Activated gamma-delta T cell (primary cell): ENCODE data around the gene VAT1.
"Not testable (repeated sequence)": the region's sequence is repeated elsewhere in the genome, so short reads cannot be mapped to it uniquely, and the experiment has no call there.

ENCODE experiments used
- DNase-seq: peaks from one replicate; lab custom pipeline; 2025; lab: John Stamatoyannopoulos, UW
- total RNA-seq, 2 donors: gene quantifications; one replicate each; lab custom pipeline; 2026; lab: John Stamatoyannopoulos, UW

The VAT1 gene
- 38.8 to 41.5 reads per million in 2 donors for total RNA-seq

- DNase-seq, result peak; percentile 48
Measured at GRCh38 chr17:43021741-43022512, at the start of gene VAT1. TSS of gene VAT1 (minus strand) at chr17:43022385. CDS start at chr17:43022322, 63 bp downstream.

DNA sequence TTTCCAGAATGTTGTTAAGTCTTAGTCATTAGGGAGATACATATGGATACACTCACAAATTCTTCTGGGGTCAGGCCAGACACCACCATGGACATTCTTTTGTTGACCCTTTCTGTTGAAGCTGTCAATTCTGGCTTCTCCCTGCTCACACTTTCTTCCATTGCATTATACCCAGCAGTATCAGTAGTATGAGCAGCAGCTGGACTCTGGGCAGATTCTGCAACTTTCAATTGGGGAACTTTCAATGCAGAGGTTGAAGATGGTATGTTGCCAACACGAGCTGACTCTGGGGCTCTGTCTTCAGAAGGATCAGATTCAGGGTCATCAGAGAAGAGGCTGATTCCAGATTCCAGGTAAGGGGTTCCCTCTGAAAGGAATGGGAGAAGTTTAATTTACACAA, 48.7 kb upstream of the VAT1 start:
- no peak for DNase-seq

- DNase-seq, result no peak
Measured at GRCh38 chr17:43070257-43070656, 48.1 kb upstream of the VAT1 start.

DNA sequence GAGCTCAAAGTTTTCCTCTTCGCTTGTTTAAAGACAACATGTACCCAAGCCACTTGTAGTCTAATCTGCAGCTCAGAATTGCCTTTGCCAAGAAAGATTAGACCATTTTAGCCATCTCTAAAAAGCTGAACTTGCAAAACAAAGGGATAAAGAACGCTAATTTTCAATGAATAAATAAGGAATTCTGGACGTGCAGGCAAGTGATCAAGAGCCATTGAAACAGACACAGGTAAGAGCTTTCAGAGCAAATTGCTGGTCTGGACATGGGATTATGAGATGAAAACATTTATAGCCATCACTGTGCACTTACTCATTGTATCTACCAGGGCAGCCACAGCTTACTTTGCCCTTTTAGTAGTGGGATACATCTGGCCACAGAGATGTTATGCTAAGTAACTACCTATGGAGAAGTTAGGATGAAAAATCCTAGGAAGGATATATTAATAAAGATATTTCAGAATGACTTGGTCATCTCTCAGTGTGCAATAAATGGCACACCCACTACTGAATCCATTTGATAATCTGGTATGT, 47.2 kb upstream of the VAT1 start:
- DNase-seq, result no peak

GRCh38 chr17:43068570-43069367, 46.6 kb upstream of the VAT1 start:
- no peak for DNase-seq

GRCh38 chr17:43062984-43063638, 40.9 kb upstream of the VAT1 start:
- no peak for DNase-seq

DNA sequence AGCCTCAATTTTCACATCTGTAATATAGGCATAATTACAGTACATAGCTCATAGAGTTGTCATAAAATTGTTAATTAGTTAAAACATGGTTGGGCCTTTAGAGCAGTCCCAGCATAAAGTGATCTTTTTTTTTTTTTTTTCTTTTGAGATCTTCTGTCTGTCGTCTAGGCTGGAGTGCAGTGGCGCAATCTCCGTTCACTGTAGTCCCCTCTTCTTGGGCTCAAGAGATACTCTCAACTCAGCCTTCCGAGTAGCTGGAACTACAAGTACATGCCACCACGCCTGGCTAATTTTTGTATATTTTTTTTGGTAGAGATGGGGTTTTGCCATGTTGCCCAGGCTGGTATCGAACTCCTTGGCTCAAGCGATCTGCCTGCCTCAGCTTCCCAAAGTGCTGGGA, 33.9 kb upstream of the VAT1 start:
- DNase-seq, result no peak

- DNase-seq, result not testable (repeated sequence)
Measured at GRCh38 chr17:43053008-43053407, 30.8 kb upstream of the VAT1 start.

DNA sequence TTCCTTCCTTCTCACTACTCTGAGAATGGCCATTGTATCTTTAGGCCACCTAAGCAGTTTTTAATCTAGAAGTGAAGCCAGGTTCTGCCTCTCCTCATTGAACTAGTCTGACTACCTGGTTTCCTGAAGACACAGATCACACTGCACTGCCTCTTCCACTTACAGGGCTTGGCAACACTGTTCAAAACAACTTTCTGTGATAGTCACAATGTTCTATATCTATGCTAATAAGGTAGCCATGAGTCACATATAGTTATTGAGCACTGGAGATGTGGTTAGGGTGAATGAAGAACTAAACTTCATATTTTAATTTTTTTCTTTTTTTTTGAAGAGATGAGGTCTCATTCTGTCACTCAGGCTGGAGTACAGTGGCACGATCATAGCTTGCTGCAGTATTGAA, 29.8 kb upstream of the VAT1 start:
- no peak for DNase-seq

- DNase-seq, result no peak
Measured at GRCh38 chr17:43044024-43044423, 21.8 kb upstream of the VAT1 start.

GRCh38 chr17:43043307-43043706, 21.1 kb upstream of the VAT1 start:
- DNase-seq, result no peak

- no peak for DNase-seq
Measured at GRCh38 chr17:43042025-43042628, 19.9 kb upstream of the VAT1 start.

GRCh38 chr17:43040655-43041054, 18.5 kb upstream of the VAT1 start:
- DNase-seq, result no peak

GRCh38 chr17:43039646-43040045, 17.5 kb upstream of the VAT1 start:
- DNase-seq, result no peak

DNA sequence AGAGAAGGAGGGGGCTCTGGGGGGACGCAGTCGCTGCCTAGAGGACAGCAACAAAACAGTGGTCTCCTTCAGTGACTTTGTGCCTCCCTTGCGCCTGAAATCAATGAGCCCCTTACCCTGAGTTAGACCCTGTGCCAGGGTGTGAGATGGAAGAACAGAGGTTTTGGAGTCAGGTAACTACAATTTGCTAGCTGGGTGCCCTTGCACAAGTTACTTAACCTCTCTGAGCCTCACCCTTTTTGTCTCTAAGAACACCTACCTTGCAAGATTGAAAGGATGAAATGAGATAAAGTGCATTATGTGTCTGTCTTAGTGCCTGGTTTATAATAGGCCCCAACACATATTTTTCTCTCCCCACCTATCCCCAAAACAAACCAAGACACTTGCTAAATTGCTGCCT, 12.7 kb upstream of the VAT1 start:
- DNase-seq, result no peak

DNA sequence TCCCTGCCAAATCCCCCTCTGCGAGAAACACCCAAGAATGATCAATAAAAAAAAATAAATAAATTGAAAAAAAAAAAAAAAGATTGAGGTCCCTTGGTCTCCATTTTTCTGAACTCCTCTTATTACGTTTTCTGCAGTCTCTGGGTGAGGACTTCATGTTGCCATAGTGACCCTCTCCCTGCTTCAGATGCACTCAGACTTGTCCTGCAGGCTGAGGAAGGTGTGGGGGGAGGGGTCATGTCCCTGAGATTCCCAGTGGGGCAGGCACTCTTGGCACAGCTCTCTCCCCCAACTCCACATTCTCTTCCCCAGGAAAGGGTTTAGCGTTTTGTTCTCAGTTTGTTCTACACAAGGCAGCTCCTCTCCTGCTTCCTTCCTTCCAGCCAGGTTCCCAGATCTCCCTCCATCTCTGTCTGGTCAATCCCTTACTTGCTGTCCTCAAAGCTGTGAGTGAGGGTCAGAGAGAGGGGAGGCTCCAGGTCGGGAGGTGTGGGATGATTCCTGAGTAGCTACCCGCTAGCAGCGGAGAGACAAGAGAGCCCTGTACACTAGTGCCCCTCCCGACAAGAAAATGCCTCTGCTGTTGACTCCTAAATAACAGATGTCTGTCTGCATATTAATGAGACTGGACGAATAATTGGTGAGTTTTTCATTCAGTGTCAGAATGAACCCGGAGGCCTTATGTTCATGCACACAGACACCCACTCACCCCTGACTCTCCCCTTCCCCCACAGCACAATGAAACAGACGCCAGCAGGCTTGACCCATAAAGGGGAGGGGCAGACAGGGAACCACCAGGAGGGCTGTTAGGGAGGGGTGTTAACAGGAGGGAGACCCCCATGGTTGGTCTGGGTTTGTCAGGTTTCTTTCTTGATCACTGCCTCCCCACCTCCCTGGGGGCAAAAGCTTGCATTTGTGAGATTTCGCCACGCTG, 12.0 kb upstream of the VAT1 start:
- DNase-seq, result no peak

DNA sequence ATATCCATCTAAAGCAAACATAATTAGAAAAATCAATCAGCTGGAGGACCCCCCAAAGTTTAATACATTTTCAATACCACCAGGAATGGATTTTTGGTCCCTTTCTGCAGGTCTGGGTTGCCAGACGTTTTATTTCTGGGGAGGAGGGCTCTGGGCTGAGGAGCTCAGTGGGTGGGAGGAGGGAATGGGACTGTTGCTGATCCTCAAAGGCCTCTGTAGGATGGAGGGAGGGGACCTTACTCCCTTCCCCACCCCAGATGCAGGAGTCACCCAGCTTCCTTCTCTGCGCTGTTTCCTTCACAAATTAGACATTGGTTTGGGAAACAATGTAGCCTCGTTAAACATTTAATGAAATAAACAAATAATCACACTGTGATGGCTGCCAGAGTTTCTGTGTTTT, 9.5 kb upstream of the VAT1 start:
- DNase-seq, result no peak

DNA sequence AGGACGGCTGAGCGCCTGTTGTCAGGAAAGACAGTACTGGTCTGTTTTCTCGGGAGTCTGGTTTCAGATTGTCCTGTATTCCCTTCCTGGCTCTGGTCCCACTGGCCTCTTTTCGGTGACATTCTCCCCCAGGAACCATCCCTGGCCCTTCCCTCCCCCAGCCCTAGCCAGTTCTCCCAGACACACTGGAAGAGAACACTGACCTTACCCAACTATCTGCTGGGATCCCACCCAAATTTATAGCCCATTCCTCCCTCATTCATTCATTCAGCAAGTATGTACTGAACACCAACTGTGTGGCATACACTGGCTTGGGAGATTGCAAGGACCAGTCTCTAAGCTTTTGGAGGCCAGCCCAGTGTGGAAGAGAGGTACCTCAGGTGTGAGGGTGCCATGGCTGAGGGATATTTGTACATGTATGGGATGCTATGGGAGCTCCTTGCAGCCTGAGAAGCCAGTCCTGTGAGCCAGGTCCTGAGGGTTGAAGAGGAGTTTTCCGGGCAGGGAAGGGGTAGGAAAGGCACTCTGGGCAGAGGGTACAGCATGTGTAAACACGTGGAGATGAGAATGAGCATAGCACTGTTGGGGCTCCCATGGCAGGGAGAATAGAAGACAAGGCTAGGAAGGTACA, 8.1 kb upstream of the VAT1 start:
- no peak for DNase-seq

DNA sequence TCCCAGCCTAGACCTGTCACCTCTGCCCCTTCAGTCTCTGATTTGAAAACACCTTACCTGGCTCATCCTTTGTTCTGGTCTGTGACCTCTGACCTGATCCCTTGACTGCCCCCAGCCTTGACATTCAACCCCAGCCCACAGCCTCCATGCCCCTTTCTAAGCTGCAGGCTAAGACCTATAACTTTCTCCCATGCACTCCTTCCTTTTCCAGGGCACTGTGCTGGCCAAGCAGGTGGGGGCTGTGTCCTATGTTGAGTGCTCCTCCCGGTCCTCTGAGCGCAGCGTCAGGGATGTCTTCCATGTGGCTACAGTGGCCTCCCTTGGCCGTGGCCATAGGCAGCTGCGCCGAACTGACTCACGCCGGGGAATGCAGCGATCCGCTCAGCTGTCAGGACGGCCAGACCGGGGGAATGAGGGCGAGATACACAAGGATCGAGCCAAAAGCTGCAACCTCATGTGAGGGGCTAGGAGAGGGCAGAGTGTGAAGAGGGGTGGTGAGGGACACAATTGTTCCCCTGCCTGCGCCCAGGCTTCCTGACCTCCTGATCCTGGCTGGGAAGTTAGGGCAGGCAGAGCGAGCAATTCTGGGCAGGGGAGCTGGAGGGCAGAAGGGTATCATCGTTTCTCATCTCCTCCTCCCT, 6.2 kb upstream of the VAT1 start:
- no peak for DNase-seq
